B cell (primary cell): ENCODE data around the gene PLA2G1B.

ENCODE experiments used
- EZH2 ChIP-seq: IDR thresholded peaks from 2 replicates; pipeline ENCODE4 v1.6.1; 2012; ENCODE audit warnings: borderline replicate concordance, low read depth, mild to moderate bottlenecking, moderate library complexity, low read length; ENCODE audit not compliant: insufficient read depth, poor library complexity, severe bottlenecking
- TF ChIP-seq, protein P1 (sequence below): fragments of 200-600 bp; IDR thresholded peaks from one replicate; pipeline ENCODE4 v1.8.0; 2022; ENCODE audit warnings: antibody characterized with exemption, mild to moderate bottlenecking

DNA sequence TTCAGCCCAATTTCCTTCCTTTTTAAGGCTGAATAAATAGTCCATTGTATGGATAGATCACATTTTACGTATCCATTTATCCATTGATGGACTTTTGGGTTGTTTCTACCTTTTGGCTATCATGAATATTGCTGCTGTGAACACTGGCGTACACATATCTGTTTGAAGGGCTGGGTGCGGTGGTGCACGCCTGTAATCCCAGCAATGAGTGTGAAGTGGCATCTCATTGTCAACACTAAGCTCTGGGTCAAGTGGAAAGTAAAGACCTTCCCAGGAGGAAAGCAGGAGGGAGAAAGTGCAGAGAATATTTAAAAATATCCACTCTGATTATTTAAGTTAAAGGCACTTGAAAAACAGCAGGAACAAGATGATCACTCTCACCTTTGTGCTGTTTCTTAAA lies 11.7 kb upstream of the PLA2G1B start:
- TF ChIP-seq, protein P1, sequence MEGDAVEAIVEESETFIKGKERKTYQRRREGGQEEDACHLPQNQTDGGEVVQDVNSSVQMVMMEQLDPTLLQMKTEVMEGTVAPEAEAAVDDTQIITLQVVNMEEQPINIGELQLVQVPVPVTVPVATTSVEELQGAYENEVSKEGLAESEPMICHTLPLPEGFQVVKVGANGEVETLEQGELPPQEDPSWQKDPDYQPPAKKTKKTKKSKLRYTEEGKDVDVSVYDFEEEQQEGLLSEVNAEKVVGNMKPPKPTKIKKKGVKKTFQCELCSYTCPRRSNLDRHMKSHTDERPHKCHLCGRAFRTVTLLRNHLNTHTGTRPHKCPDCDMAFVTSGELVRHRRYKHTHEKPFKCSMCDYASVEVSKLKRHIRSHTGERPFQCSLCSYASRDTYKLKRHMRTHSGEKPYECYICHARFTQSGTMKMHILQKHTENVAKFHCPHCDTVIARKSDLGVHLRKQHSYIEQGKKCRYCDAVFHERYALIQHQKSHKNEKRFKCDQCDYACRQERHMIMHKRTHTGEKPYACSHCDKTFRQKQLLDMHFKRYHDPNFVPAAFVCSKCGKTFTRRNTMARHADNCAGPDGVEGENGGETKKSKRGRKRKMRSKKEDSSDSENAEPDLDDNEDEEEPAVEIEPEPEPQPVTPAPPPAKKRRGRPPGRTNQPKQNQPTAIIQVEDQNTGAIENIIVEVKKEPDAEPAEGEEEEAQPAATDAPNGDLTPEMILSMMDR: no peak
- no peak for TF ChIP-seq EZH2
